ENCODE data around the gene PTPRD. TPM values are rescaled to one million over a fixed set of nuclear protein-coding genes. Genes with fewer than 3 reads are reported as not detected.

Gene PTPRD
- total and polyA plus RNA-seq, 9 donors, result 16.2 to 231 (median 85.8) TPM

DNA sequence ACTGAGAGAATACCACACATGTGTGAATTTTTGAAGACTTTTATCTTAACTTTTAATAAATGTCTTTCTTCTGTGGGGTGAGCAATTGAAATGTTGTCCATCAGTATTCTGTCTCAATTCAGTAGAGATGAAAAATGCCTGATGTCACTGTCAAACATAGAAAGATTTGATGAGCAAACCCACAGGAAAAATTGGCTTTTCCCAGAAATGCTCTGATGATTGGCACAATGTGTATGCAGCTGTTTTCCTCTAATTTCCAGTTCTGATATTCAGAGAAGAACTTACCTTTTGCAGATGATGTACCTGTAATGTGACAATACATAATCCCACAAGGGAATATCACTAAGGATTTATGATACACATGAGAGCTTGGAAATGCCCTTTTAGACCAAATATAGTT is 340.0 kb downstream of the PTPRD start:
- Histone ChIP-seq H3K4me1 (ENCODE audit: insufficient read depth) (no peaks in the 10 kb centered on the region), H3K4me3 (no peak overlapping the region), H3K27ac (no peak overlapping the region), H3K9me3 (no peaks in the 10 kb centered on the region), H3K27me3 (no peaks in the 10 kb centered on the region), H3K36me3 (no peaks in the 10 kb centered on the region)
- DNase-seq, result no peak
- TF ChIP-seq CTCF (IDR thresholded peaks at IDR 0.05) (no peak), EP300 (IDR thresholded peaks at IDR 0.05) (no peak), POLR2A (IDR thresholded peaks at IDR 0.05) (no peak)
- intact Hi-C loops (cut with DNase I), result no loop called here

- WGBS, 3 donors, result 28 to 34% (median 32%) methylated on average over 8 of the region's 8 CpGs
- TF ChIP-seq CTCF (IDR thresholded peaks at IDR 0.05), result no peak
- TF ChIP-seq POLR2A (IDR thresholded peaks at IDR 0.05), result no peak
- no peak for TF ChIP-seq EP300 (IDR thresholded peaks at IDR 0.05)
- no peak overlapping the region for H3K27ac ChIP-seq
- intact Hi-C loops (cut with DNase I), result no loop called here
- no peaks in the 10 kb centered on the region for H3K9me3 ChIP-seq
- H3K4me3 ChIP-seq, result no peak overlapping the region
- no peaks in the 10 kb centered on the region for H3K27me3 ChIP-seq
- no peaks in the 10 kb centered on the region for H3K36me3 ChIP-seq
- no peaks in the 10 kb centered on the region for H3K4me1 ChIP-seq (ENCODE audit: insufficient read depth)
- DNase-seq, result no peak
These were observed 344.0 kb downstream of the PTPRD start for GRCh38 chr9:10268531-10269485.

DNA sequence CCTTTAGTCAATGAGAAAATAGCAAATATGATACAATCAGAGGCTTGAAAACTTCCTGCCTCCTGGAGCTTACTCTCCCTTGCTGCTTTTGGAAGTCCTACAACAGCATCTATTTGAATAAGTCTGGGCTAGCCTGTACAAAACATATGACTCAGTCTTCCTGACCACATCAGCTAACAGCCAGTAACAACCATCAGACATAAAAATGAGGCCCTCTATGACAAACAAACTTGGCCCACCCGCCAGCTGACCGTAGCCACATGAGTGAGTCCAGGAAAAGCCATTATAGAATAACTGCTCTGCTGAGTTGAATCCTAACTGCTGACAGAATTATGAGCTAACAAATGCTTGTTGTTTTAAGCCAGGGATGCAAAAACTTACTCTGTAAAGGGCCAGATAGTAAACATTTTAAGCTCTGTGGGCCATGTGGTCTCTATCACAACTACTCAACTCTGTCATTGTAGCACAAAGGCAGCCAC is 347.6 kb downstream of the PTPRD start:
- Histone ChIP-seq H3K27ac (no peak overlapping the region), H3K9me3 (no peaks in the 10 kb centered on the region), H3K4me3 (no peak overlapping the region), H3K4me1 (ENCODE audit: insufficient read depth) (no peaks in the 10 kb centered on the region), H3K36me3 (no peaks in the 10 kb centered on the region), H3K27me3 (no peaks in the 10 kb centered on the region)
- intact Hi-C loops (cut with DNase I), result no loop called here
- 48 to 73% (median 73%) methylated on average over 2 of the region's 2 CpGs for WGBS, 3 donors
- no peak for DNase-seq
- TF ChIP-seq CTCF (IDR thresholded peaks at IDR 0.05) (no peak), POLR2A (IDR thresholded peaks at IDR 0.05) (no peak), EP300 (IDR thresholded peaks at IDR 0.05) (no peak)

- Histone ChIP-seq H3K27me3 (no peaks in the 10 kb centered on the region), H3K4me1 (ENCODE audit: insufficient read depth) (no peaks in the 10 kb centered on the region), H3K36me3 (no peaks in the 10 kb centered on the region), H3K4me3 (no peak overlapping the region), H3K9me3 (no peaks in the 10 kb centered on the region), H3K27ac (no peak overlapping the region)
- 82 to 87% (median 85%) methylated on average over 1 of the region's 1 CpG for WGBS, 3 donors
- TF ChIP-seq EP300 (IDR thresholded peaks at IDR 0.05) (no peak), POLR2A (IDR thresholded peaks at IDR 0.05) (no peak), CTCF (IDR thresholded peaks at IDR 0.05) (no peak)
- no peak for DNase-seq
- intact Hi-C loops (cut with DNase I), result no loop called here
These were observed 352.3 kb downstream of the PTPRD start for GRCh38 chr9:10260501-10260900.

Data from ovary (tissue), 9 donors.